Keratinocyte (primary cell): ENCODE results near the gene ABCA4.

ENCODE experiments used
- CTCF ChIP-seq, 3 experiments: IDR thresholded peaks in 1 of 3; conservative IDR thresholded peaks in 1 of 3; optimal IDR thresholded peaks in 1 of 3; 2 replicates in 2 of 3; 3 replicates in 1 of 3; pipeline versions ENCODE3 to v1.5.1; 2011; ENCODE audit warnings: low read length in 3 of 3, mild to moderate bottlenecking in 3 of 3, moderate library complexity in 2 of 3, control low read depth in 1 of 3, inconsistent platforms in 1 of 3; ENCODE audit not compliant: insufficient read depth in 2 of 3; ENCODE audit errors: extremely low read depth in 1 of 3
- EZH2 ChIP-seq: IDR thresholded peaks from one replicate; pipeline ENCODE4 v1.6.1; 2012; ENCODE audit warnings: inconsistent platforms, mild to moderate bottlenecking, low read length, moderate library complexity

GRCh38 chr1:94111879-94112278 lies 9.1 kb downstream of the ABCA4 start:
- TF ChIP-seq EZH2 (no peak), CTCF (optimal IDR thresholded peaks at IDR 0.05 in 1 of 3, IDR thresholded peaks at IDR 0.05 in 1 of 3, conservative IDR thresholded peaks at IDR 0.05 in 1 of 3; ENCODE audit: extremely low read depth in 1 of 3, insufficient read depth in 2 of 3, low read length in 3 of 3) (no peak)
